Hepatocyte (in vitro differentiated cells): ENCODE measurements around the gene PITX1.

ENCODE experiments used
- CTCF ChIP-seq: fragments of 200-600 bp; sonication (generic); IDR thresholded peaks from 2 replicates; pipeline ENCODE4 v1.5.1; 2016; ENCODE audit warnings: antibody characterized with exemption, mild to moderate bottlenecking; ENCODE audit not compliant: poor library complexity
- EZH2 ChIP-seq: fragments of 200-600 bp; sonication (generic); IDR thresholded peaks from 2 replicates; pipeline ENCODE4 v1.6.1; 2016; ENCODE audit warnings: antibody characterized with exemption, mild to moderate bottlenecking, borderline replicate concordance
- EZH2phosphoT487 ChIP-seq: fragments of 200-600 bp; sonication (generic); IDR thresholded peaks from one replicate; pipeline ENCODE4 v1.6.1; 2018; ENCODE audit warnings: antibody characterized with exemption, mild to moderate bottlenecking, low read depth, moderate library complexity; ENCODE audit not compliant: unreplicated experiment, severe bottlenecking

- TF ChIP-seq CTCF (no peak), EZH2 (no peak), EZH2phosphoT487 (no peak)
Measured at GRCh38 chr5:135079099-135079681, 45.2 kb upstream of the PITX1 start.
